ENCODE results near the gene PDE11A. TPM values are rescaled to one million over a fixed set of nuclear protein-coding genes. Genes with fewer than 3 reads are reported as not detected.

PDE11A gene
- total and polyA plus RNA-seq, 2 experiments from 2014 or later = 0.34 to 0.86 TPM

- no peak for DNase-seq
- TF ChIP-seq EZH2 (IDR thresholded peaks at IDR 0.05; ENCODE audit: insufficient read depth, poor library complexity, severe bottlenecking) (no peak), EZH2phosphoT487 (IDR thresholded peaks at IDR 0.05; ENCODE audit: insufficient read depth, low read depth) (no peak)
- Histone ChIP-seq H3K4me2 (ENCODE audit: unreplicated experiment) (no peak overlapping the region), H3K4me3 (no peak overlapping the region), H3K79me2 (ENCODE audit: insufficient read depth) (no peaks in the 10 kb centered on the region), H3K27me3 (replicated peaks; ENCODE audit: insufficient read depth) (no peaks in the 10 kb centered on the region), H2AFZ (peak overlapping the region; percentile 14; the same call in 1 of the 2 replicates), H3F3A (ENCODE audit: insufficient read depth) (no peaks in the 10 kb centered on the region), H3K9me3 (ENCODE audit: low read depth) (no peaks in the 10 kb centered on the region), H3K27ac (no peak overlapping the region), H3K36me3 (ENCODE audit: low read depth) (no peaks in the 10 kb centered on the region), H4K20me1 (ENCODE audit: insufficient read depth) (no peaks in the 10 kb centered on the region), H3K9ac (no peak overlapping the region), H3K4me1 (ENCODE audit: insufficient read depth) (no peaks in the 10 kb centered on the region), H3K9me2 (ENCODE audit: insufficient read depth) (peaks cover 3% of the 10 kb centered on the region; the same call in 1 of the 2 replicates)
- in situ Hi-C loops (cut with MboI) = loop anchor here (25.0 kb wide), 1 partner anchor 458 kb away; no protein-coding TSS in a partner anchor
- WGBS, 2 experiments (ENCODE audit: low coverage in 1 of 2, low lambda C conversion rate in 2 of 2, missing lambda C conversion rate in 2 of 2) = 59 to 67% methylated on average over 2 of the region's 2 CpGs
Observed at GRCh38 chr2:177619986-177620385, 452.6 kb downstream of the PDE11A start.

GRCh38 chr2:177619461-177619860 lies 453.1 kb downstream of the PDE11A start:
- Histone ChIP-seq H3K9me3 (ENCODE audit: low read depth) (no peaks in the 10 kb centered on the region), H3K27me3 (replicated peaks; ENCODE audit: insufficient read depth) (no peaks in the 10 kb centered on the region), H3K9me2 (ENCODE audit: insufficient read depth) (peaks cover 3% of the 10 kb centered on the region; the same call in 1 of the 2 replicates), H3K36me3 (ENCODE audit: low read depth) (no peaks in the 10 kb centered on the region), H3K79me2 (ENCODE audit: insufficient read depth) (no peaks in the 10 kb centered on the region), H3K4me1 (ENCODE audit: insufficient read depth) (no peaks in the 10 kb centered on the region), H4K20me1 (ENCODE audit: insufficient read depth) (no peaks in the 10 kb centered on the region), H3K9ac (peak overlapping the region; percentile 97), H3K4me3 (peak overlapping the region; percentile 90), H3K27ac (no peak overlapping the region), H2AFZ (peak overlapping the region; percentile 98), H3K4me2 (ENCODE audit: unreplicated experiment) (peak overlapping the region; percentile 82), H3F3A (ENCODE audit: insufficient read depth) (no peaks in the 10 kb centered on the region)
- WGBS, 2 experiments (ENCODE audit: low coverage in 1 of 2, low lambda C conversion rate in 2 of 2, missing lambda C conversion rate in 2 of 2) = 72 to 83% methylated on average over 4 of the region's 4 CpGs
- DNase-seq = no peak
- TF ChIP-seq EZH2phosphoT487 (IDR thresholded peaks at IDR 0.05; ENCODE audit: insufficient read depth, low read depth) = no peak
- TF ChIP-seq EZH2 (IDR thresholded peaks at IDR 0.05; ENCODE audit: insufficient read depth, poor library complexity, severe bottlenecking) = no peak
- in situ Hi-C loops (cut with MboI) = loop anchor here (25.0 kb wide), 1 partner anchor 457 kb away; no protein-coding TSS in a partner anchor

- no peaks in the 10 kb centered on the region for H3K27me3 ChIP-seq (replicated peaks; ENCODE audit: insufficient read depth)
- WGBS, 2 experiments (ENCODE audit: low coverage in 1 of 2, low lambda C conversion rate in 2 of 2, missing lambda C conversion rate in 2 of 2) = 1 to 4% methylated on average over 70 to 76 of the region's 76 CpGs
- DNase-seq = peak; percentile 96
- no peaks in the 10 kb centered on the region for H3K4me1 ChIP-seq (ENCODE audit: insufficient read depth)
- peak overlapping the region; percentile 90 for H3K4me3 ChIP-seq
- H2AFZ ChIP-seq = peak overlapping the region; percentile 98
- H3K9me2 ChIP-seq (ENCODE audit: insufficient read depth) = peaks cover 3% of the 10 kb centered on the region; the same call in 1 of the 2 replicates
- TF ChIP-seq EZH2 (IDR thresholded peaks at IDR 0.05; ENCODE audit: insufficient read depth, poor library complexity, severe bottlenecking) (no peak), EZH2phosphoT487 (IDR thresholded peaks at IDR 0.05; ENCODE audit: insufficient read depth, low read depth) (no peak)
- no peaks in the 10 kb centered on the region for H3K9me3 ChIP-seq (ENCODE audit: low read depth)
- no peaks in the 10 kb centered on the region for H3K79me2 ChIP-seq (ENCODE audit: insufficient read depth)
- H3K27ac ChIP-seq = peak overlapping the region; percentile 98
- H4K20me1 ChIP-seq (ENCODE audit: insufficient read depth) = no peaks in the 10 kb centered on the region
- in situ Hi-C loops (cut with MboI) = loop anchor here (25.0 kb wide), 1 partner anchor 456 kb away; no protein-coding TSS in a partner anchor
- peak overlapping the region; percentile 82 for H3K4me2 ChIP-seq (ENCODE audit: unreplicated experiment)
- peak overlapping the region; percentile 97 for H3K9ac ChIP-seq
- no peaks in the 10 kb centered on the region for H3K36me3 ChIP-seq (ENCODE audit: low read depth)
- H3F3A ChIP-seq (ENCODE audit: insufficient read depth) = no peaks in the 10 kb centered on the region
Observed at GRCh38 chr2:177618255-177619253, 454.0 kb downstream of the PDE11A start.

- Histone ChIP-seq H3K79me2 (ENCODE audit: insufficient read depth) (no peaks in the 10 kb centered on the region), H3K4me1 (ENCODE audit: insufficient read depth) (no peaks in the 10 kb centered on the region), H3K27ac (peak overlapping the region; percentile 98), H2AFZ (peak overlapping the region; percentile 98), H4K20me1 (ENCODE audit: insufficient read depth) (no peaks in the 10 kb centered on the region), H3F3A (ENCODE audit: insufficient read depth) (no peaks in the 10 kb centered on the region), H3K36me3 (ENCODE audit: low read depth) (no peaks in the 10 kb centered on the region), H3K4me2 (ENCODE audit: unreplicated experiment) (peak overlapping the region; percentile 82), H3K27me3 (replicated peaks; ENCODE audit: insufficient read depth) (no peaks in the 10 kb centered on the region), H3K9me2 (ENCODE audit: insufficient read depth) (peaks cover 3% of the 10 kb centered on the region; the same call in 1 of the 2 replicates), H3K9ac (peak overlapping the region; percentile 97), H3K4me3 (peak overlapping the region; percentile 90), H3K9me3 (ENCODE audit: low read depth) (no peaks in the 10 kb centered on the region)
- no peak for TF ChIP-seq EZH2 (IDR thresholded peaks at IDR 0.05; ENCODE audit: insufficient read depth, poor library complexity, severe bottlenecking)
- in situ Hi-C loops (cut with MboI) = loop anchor here (25.0 kb wide), 1 partner anchor 456 kb away; no protein-coding TSS in a partner anchor
- 94 to 99% methylated on average over 9 of the region's 9 CpGs for WGBS, 2 experiments (ENCODE audit: low coverage in 1 of 2, low lambda C conversion rate in 2 of 2, missing lambda C conversion rate in 2 of 2)
- DNase-seq = no peak
Observed at GRCh38 chr2:177617849-177618248, 454.7 kb downstream of the PDE11A start.

Measured in GM23248 (cell line).